SK-N-SH (cell line): ENCODE data around the gene CARD8.

Experiments
- CTCF ChIP-seq: fragments of 200-600 bp; sonication (generic); IDR thresholded peaks from 2 replicates; pipeline ENCODE4 v1.6.1; 2017; ENCODE audit warnings: antibody characterized with exemption, mild to moderate bottlenecking, moderate library complexity
- EP300 ChIP-seq, 2 experiments: IDR thresholded peaks; 2 replicates each; pipeline versions ENCODE4 v1.4.0 to v1.6.1; 2012; ENCODE audit warnings: borderline replicate concordance in 1 of 2, low read depth in 1 of 2, low read length in 1 of 2
- FOXM1 ChIP-seq: IDR thresholded peaks from 2 replicates; pipeline ENCODE4 v1.4.0; 2012; ENCODE audit warnings: low read depth, mild to moderate bottlenecking
- MAX ChIP-seq: IDR thresholded peaks from 2 replicates; pipeline ENCODE4 v1.4.0; 2012; ENCODE audit warnings: low read depth
- POLR2AphosphoS5 ChIP-seq: IDR thresholded peaks from 2 replicates; pipeline ENCODE4 v1.6.1; 2012; ENCODE audit warnings: low read depth, low read length
- RCOR1 ChIP-seq: fragments of 150-350 bp; IDR thresholded peaks from 2 replicates; pipeline ENCODE4 v1.6.1; 2017; ENCODE audit warnings: antibody characterized with exemption, low read length
- USF2 ChIP-seq: fragments of 150-350 bp; IDR thresholded peaks from 2 replicates; pipeline ENCODE4 v1.6.1; 2017; ENCODE audit warnings: antibody characterized with exemption, low read length, low read depth, borderline replicate concordance
- YY1 ChIP-seq: IDR thresholded peaks from 2 replicates; pipeline ENCODE4 v1.4.0; 2012; ENCODE audit warnings: low read depth, mild to moderate bottlenecking

GRCh38 chr19:48192750-48193149 lies 63.0 kb downstream of the CARD8 start:
- TF ChIP-seq CTCF (no peak), USF2 (no peak), EP300 (IDR thresholded peaks at IDR 0.05; ENCODE audit: borderline replicate concordance in 1 of 2, low read depth in 1 of 2, low read length in 1 of 2) (no peak), POLR2AphosphoS5 (no peak), RCOR1 (no peak), YY1 (no peak), FOXM1 (no peak), MAX (no peak)
